Activated CD4-positive, alpha-beta T cell treated with anti-CD3 and anti-CD28 coated beads for 48 hours (primary cell): ENCODE results near the gene SIAH3.
"Not testable (repeated sequence)": the region's sequence is repeated elsewhere in the genome, so short reads cannot be mapped to it uniquely, and the experiment has no call there.

Experiments used
- DNase-seq: peaks from one replicate; pipeline ENCODE4 v3.0.0-alpha.2; 2020

The SIAH3 gene

DNA sequence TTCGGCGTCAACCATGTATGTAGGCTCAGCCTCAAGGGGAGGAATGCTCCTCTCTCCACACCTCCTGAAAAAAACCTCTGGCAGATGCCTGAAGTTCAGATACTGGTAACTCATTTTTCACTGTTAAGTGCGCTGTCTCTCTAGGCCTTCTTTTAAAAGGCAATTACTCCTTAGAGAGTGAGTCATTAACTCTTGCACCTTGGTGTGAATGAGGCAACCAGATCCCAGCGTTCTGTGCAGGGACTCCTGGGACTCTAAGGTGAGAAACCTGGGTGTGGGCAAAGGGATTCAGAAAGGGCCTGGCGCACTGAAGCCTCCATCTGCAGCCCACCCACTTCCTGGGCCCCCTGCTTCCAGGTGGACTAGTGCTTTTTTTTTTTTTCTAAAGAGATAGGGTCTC lies 71.7 kb downstream of the SIAH3 start:
- DNase-seq = no peak

DNA sequence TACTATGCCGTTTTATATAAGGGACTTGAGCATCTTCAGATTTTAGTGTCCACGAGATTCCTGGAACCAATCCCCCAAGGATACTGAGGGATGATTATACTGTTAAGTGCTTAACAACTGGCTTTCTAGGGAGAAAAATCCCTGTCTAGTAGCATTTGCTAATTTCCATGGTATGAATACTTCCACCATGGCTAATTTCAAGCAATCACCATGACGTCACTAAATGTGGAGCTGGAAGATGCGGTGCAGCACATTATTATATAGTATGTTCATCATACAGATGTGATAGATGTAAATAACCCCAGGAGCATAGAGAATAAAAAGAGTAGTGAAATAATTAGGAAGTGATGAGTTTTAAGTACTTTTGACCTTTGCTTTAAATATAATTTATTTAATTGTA lies 72.7 kb downstream of the SIAH3 start:
- DNase-seq = no peak

DNA sequence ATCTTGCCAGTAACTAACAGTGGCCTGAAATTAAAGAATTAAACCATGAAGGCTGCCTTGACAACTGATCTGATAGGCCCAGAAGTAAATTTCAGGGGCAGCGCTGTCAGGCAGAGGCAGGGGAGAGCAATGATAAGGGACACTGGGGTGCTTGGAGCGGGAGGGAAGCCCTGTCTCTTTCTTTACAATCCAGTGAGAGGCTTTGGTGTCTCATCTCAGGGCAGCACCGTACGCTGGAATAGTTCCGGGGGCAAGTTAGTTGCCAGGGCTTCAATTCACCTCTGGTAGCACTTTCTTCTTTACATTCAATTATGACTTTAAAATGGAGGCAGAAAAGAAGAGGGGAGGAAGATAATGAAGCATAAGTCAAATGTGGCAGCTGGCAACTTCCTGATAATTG lies 74.8 kb downstream of the SIAH3 start:
- DNase-seq = no peak

DNA sequence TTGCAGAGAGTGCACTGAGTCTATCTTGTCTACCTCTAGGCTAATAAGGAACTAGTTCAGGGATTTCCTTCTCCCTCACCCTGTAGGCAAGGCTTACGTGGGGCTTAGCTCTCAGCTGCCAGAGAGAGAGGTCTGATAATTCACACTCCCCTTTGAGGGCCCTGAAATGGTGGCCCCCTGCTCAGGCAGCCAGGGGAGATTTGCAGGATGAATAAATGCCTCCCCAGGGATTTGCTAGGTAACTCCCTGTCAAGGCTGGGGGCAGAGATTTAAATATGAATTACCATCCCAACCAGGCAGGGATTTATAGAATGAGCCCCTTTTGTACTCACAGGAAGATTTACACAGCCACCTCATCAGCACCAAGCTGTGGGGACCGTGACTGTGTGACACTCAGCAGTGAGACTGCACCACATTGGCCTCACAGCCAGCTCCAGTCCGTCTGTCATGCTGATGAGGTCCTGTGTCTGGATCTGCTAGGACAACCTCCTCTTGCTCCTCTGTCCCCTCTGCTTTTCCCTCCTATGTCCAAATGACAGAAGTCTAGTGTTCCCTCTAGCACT lies 76.1 kb downstream of the SIAH3 start:
- no peak for DNase-seq

DNA sequence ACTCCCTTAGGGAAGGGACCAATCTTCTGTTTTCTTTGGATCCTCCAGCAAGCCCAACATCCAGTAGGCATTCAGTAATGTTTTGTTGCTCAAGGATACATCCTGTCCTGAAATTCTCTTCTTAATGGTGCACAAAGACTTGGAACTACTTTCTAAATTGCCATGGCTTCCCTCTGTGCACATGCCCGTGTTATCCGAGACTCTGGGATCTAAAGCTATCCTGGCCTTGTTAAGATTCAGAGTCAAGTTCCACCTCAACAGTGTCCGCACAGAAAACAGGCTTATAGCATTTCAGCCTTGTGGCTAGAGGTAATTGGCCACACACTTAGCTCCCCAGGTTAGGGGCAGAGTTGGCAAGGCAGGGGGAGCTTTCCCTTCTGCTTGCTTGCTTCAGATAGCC lies 77.6 kb downstream of the SIAH3 start:
- no peak for DNase-seq

DNA sequence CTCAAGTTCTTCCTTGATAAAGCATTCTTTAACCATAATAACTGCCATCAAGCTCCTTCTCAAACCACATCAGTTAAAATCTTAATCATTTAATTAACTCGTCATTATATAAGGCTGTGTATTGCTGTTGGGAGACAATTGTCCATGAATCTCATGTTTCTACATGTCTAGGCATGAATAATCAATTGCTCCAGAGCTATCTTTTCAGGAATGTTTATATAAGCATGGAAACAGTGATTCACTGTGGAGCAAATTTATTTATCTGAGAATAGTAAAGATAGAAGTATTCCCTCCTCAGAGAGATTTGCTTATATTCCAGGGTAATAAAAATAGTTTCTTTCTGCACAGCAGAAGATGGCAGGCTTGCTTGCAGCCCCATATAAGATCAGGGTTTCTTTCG lies 78.3 kb downstream of the SIAH3 start:
- no peak for DNase-seq

DNA sequence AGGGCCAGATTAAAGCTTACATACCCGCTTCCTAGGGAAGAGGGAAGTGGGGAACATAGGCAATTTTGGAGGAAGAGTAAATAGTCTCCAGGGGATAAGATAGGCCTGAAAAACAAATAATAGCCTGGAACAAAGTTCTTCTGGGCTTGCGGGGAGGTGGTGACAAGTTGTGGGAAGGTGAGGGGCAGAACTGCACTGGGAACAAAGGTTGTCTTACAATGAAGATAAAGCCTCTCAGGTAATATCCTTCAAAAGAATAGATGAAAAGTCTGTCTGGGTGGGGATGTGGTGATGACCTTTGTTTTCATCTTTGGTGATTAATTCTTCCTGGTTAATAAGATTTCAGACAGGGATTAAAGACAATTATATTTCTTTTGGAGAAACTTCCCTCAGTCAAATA lies 80.7 kb downstream of the SIAH3 start:
- no peak for DNase-seq

DNA sequence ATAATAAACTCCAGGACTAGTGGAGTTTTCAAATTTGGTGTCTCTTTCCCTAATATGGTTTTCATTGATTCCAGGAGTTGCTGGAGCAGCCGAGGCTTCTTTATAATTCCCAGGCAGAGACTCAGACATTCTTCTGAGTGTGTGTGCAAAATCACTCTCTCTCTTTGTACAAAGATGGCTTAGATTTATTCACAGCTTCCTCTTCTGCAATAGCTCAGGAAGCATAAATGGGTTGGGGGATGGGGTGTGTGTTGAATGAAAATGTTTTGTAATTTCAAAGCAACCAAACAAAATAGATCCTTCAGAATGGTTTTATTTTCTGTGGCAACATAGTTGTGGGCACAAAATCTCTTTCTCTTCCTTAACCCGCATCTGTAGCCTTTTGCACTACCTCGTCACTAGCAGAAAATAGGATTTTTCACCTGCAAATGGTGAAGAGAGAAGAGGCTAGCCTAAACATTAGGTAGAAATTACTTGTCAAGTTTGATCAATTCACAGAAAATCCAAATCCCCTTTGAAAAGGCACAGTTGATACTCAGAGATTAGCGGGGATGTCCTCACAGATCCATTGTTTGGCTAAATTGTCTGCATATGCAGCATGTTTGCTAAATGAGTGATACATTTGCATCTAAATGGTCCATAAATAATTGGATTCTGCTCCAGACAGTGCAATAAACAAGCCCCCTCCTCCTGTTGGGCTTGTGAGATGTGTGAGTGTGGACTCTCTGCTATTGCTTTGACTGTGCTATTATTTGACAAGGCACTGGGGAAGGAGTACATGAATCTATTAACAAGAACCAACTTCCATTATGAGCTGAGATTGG lies 82.7 kb downstream of the SIAH3 start:
- no peak for DNase-seq

DNA sequence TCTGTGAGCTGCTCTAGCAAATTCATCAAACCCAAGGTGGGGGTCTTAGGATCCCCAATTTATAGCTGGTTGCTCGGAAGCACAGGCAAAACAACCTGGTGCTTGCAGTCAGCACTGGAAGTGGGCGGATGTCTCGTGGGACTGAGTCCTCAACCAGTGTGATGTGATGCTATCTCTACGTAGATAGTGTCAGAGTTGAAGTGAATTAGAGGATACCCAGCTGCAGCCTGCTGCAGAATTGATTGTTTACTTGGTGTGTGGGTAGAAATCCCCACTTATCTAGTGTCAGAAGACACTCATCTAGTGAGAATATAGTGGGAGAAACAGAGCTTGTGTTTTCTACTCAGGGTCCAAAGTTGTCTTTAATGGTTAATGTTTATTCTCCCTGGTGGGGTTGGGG lies 86.1 kb downstream of the SIAH3 start:
- DNase-seq = no peak

DNA sequence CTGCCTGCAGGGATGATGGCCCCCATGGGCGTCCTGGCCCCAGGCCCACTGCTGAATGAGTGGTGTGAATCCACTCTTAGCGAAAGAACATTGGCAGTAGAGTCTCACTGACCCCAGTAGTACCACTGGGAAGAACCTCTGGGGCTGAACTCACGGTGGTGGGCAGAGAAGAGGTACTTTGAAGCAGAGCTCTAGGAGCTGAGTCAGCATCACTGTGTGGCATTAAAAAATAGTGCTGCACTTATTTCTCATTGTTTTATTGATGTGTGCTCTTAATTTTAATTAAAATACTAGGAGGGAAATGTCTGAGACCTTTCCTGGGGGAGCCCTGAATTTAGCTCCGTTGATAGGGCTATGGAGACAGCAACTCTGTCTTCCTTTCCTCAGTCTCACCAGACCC lies 88.1 kb downstream of the SIAH3 start:
- DNase-seq = no peak

DNA sequence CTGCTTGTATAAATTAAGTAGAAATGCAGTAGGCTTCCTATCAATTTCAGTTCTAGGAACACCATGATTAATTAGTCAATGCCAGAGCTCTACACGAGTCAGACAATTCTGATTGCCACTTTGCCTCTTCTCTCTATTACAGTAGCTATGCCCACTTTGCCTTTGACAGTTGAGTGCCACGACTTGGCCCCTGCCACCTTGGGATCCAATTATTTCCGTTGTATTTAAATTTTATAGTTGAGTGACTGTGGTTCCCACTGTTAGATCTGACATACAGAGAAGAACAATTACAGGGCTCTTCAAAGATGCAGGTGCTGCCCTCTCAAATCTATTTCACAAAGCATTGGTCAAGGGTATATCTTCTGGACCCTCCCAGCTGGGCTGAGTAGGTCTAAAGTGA lies 94.0 kb downstream of the SIAH3 start:
- not testable (repeated sequence) for DNase-seq

DNA sequence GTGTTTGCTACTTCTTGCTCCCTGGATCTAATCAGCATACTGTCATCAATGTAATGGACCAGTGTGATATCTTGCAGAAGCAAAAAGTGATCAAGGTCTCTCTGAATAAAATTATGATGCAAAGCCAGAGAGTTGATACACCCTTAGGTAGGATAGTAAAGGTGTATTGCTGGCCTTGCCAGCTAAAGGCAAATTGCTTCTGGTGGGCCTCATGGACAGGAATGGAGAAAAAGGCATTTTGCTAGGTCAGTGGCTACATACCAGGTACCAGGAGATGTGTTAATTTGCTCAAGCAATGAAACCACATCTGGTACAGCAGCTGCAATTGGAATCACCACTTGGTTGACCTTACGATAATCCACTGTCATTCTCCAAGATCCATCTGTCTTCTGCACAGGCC lies 95.1 kb downstream of the SIAH3 start:
- DNase-seq = not testable (repeated sequence)

DNA sequence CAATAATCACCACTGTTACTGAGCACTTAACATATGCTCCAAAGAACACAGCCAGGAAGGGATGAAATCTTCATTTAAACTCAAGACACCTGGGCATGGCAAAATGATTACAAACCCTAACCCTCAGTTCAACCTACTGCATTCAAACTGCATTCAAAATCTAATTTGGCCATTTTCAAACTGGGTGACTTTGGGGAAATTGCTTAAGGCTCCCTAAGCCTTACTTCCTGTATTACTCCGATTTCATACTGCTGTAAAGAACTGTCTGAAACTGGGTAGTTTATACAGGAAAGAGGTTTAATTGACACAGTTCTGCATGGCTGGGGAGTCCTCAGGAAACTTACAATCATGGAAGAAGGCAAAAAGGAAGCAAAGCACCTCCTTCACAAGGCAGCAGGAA lies 99.0 kb downstream of the SIAH3 start:
- no peak for DNase-seq

DNA sequence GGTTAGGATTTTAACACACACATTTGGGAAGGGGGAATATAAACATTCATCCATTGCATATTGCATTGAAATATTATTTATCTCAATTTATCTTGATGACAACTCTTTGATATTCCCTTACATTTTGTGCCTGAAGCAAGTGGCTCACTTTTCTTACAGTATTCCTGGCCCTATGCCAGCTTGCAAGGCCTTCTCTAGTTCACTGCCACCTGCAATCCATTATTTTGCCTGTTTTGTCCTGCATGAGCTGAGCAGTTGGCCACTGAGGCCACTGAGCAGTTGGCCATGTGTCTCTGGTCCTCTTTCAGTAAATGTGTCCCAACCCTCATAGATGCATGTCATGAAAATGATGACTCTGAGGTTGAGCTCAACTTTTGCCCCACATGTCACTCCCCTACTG lies 99.7 kb downstream of the SIAH3 start:
- DNase-seq = no peak

DNA sequence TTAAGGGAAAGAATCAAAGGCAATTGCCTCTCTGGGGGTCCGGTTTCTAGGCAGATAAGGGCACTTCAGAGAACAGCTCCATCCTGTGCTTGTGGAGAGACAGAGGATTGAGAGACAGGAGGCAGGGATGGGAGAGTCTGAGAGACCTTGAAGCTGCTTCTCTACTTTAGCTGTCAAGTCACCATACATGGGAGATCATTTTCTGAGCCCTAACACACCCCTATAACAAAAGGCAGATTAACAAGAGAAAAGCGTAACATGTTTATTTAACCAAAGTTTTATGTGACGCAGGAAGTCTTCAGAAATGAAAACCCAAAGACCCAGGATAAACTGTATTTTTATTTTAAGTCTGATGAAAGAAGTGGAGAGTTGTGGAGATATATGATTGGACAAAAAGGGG lies 101.0 kb downstream of the SIAH3 start:
- no peak for DNase-seq

DNA sequence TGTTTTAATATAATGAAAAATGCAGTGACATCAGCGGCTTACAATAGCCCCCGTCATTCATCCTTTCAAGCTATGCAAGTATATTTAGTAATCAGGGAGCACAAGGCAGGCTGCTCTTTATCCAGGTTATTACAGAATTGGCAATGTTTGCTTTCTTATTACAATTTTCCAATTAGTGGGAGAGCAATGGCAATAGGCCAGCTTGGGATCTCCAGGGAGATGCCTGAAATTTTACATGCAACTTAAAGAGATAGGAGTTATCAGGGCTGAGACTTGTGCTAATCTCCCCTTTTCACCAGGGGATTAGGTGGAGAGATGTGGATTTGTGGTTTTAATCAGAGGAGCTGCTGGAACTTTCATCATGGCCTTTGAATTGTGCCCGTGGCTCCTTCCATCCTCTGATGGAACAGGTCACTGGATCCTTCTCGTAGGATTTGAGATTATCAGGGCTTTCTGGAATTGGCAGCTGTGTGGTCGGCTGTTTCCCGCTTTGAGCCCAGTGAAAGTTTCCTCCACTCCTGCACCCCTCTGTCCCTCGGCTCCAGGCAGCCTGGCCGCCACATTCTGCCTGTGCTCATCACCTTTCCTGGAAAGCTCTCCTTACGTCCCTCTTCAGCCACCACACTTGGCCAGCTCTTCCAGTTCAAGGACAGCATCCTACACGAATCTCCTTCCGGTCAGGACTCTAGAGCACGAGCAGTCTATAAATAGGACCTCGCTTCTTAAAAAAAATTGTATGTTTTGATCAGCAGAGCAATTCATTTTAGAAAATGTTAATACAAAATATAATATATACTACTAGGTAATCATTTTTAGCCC lies 102.4 kb downstream of the SIAH3 start:
- DNase-seq = no peak

DNA sequence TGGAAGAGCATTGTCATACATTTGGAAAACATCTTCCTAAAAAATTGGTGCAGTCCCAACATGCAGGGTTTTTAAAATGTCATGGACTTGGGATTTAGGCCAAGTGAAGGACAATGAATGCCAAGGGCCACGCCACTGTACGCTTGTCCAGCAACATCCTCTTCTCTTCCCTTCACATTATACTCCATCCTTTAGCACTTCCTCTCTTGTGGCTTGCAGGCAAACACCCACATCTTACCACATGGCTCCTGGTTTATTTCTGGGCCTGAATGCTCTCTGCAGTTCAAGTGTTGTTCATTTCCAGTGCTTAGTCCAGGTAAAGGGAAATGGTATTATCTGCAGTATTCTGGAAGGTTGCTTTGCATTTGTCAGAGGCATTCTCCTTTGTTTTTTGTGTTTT lies 104.5 kb downstream of the SIAH3 start:
- DNase-seq = no peak

DNA sequence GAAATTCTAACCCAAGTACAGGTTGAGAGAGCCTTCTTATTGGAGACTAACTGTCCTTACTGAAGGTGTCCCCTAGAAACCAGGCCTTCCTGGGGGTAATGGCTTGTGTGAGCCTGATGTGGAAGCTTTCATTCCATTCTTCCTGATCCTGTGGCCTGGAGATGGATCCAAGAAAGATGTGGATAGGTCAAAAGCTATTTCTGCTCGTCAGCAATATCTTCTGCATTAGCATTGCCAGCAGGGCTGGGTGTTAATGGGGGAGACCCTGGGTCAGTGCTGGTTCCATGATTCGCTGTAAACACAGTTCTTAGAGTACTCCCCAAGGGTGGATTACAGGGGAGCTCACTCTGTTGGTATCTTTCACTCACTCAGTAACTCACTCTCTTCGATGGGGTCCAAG lies 106.6 kb downstream of the SIAH3 start:
- no peak for DNase-seq

DNA sequence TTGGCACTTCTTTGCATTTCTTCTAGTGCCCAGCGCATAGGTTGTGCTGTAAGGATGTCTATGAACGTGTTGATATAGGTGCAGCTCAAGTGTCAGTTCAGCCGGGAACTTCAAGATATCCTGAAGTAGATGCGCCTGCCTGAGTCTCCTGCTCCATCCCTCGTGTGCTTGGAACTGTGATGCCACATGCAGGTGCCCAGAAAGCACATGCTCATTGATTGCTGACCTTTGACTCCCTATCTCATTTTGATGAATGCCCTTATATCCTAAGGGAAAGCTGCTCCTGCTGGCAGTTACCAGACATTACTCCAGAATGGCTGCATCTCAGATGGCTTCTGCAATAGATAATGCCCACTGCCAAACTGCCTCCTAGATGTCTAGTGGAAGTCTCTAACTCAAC lies 108.6 kb downstream of the SIAH3 start:
- DNase-seq = no peak

DNA sequence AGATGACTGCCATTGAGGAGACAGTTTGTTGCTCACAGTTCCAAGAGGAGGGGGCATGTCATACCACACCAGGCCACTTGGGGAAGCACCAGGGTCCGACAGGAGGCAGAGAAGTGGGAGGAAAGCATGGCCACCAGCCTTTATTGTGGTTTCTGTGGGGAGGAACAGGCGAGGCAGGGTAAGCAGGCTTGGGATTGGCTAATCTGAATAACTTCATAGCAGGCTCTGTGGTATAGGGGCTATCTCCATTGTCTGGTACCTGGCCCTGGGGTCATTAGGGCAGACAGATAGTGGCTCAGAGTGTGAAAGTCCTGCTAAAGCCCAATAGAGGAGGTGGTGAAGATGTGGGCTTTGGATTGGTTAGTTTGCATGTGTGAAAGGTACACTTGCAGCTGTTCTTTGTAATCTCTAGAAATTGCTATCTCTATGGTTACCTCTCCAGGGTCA lies 114.0 kb downstream of the SIAH3 start:
- DNase-seq = peak; percentile 53

DNA sequence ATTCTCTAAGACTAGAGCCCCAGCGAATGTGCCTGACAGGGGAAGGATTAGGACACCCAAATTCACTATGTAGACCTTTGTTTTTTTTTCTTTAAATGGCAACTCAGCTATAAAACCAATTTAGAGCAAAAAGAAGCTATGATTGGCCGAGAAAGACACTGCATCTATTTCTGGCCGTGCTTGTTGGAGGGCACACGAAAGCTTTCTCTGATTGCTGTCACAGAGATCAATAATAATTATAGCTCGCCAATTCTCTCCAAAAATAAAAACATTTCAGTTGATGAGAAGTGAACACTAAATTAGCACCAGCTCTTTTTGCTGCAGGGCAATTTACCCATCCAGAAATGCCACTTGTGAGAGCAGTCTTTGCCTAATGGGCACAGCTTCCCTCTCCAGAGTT lies 118.2 kb downstream of the SIAH3 start:
- DNase-seq = no peak

DNA sequence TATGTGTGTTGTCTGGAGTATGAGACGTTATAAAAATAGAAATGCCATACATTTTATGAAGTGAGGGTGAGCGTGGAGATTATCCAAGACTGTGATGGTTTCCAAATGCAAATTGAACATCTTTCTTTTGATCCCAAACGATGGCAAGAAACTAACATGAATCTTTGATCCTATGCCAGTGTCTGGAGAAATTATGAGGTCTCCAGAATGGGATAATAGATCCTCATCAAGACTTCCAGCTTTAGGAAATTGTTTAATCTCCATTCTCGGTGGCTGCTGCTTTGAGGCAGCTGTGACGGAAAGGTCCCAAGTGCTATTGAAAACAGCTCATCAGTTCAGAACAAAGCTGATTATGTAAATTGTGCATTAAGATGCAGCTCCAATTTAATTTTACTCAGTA lies 118.6 kb downstream of the SIAH3 start:
- no peak for DNase-seq

DNA sequence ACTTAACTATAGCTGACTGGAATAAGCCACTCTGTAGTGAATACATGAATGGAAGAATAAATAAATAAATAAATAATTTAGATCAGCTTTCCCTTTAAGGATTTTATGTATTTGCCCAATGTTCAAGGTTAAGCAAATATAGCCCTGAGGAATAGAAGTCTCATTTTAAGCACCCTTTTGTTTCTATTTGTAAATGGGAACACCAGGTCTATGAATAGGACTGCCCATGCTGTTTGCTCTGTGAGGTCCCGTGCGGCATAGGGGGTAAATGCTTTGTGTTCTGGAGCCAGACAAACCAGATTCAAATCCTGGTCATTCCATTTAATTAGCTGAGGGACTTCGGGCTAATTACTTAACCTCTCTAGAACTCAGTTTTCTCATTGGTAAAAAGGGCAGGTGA lies 120.1 kb downstream of the SIAH3 start:
- no peak for DNase-seq

DNA sequence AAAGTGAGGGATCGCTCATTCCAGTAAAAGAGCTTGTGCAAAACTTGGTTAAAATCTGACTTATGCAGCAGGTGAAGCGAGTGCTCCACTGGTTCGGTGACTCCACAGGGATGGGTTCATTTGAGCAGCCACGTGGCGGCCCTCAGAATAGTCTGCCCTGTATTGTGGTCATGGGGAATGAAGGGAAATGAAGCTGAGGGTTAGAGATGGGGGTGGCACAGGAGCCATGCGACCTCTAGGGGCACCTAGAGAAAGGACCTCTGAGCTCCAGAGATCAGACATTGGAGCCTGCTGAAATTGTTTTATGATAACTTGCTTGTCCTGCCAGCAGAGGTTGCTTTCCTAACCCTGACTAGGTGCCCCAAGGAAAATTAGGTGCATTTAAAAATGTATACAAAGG lies 122.8 kb downstream of the SIAH3 start:
- DNase-seq = peak; percentile 21
